IMR-90 (cell line): ENCODE measurements around the gene SMIM43. TPM values are rescaled to one million over a fixed set of nuclear protein-coding genes. Genes with fewer than 3 reads are reported as not detected.

ENCODE experiments used
- ATAC-seq: fragments of 200-7000 bp; cut with Tn5 transposase; 2 replicates; pipeline ENCODE4 v1.9.1; 2020; ENCODE audit warnings: low read depth, mild to moderate bottlenecking, moderate library complexity
- BruUV-seq: library from RNA; stranded (reverse); fragments of 400-500 nt; replicated peaks from 2 replicates; lab custom pipeline; 2021; lab: Mats Ljungman, UMichigan
- CTCF ChIA-PET: fragments of 300-600 bp; formaldehyde crosslinking; extraction: SDS; loops from one replicate; lab custom pipeline; 2021; ENCODE audit warnings: antibody characterized with exemption; lab: Yijun Ruan, JAX
- POLR2A ChIA-PET: fragments of 300-600 bp; sonication (Branson Sonifier 250); formaldehyde crosslinking; loops from one replicate; lab custom pipeline; 2022; ENCODE audit warnings: antibody characterized with exemption; ENCODE audit not compliant: unreplicated experiment; lab: Charles Lee
- DNase-seq: peaks from one replicate; pipeline ENCODE4 v3.0.0; 2013
- H2AFZ ChIP-seq: replicated peaks from 2 replicates; pipeline ENCODE3; 2013; ENCODE audit warnings: low read length, mild to moderate bottlenecking; ENCODE audit not compliant: poor library complexity
- H2AK5ac ChIP-seq: 2 replicates; pipeline ENCODE4 v1.6.1; 2013; ENCODE audit warnings: low read depth, low read length, inconsistent platforms
- H2AK9ac ChIP-seq: replicated peaks from 2 replicates; pipeline ENCODE3; 2013; ENCODE audit warnings: mild to moderate bottlenecking, low read depth, low read length, moderate library complexity; ENCODE audit not compliant: poor library complexity
- H2BK120ac ChIP-seq: 2 replicates; pipeline ENCODE4 v1.6.1; 2013; ENCODE audit warnings: low read depth, low read length, inconsistent platforms
- H2BK15ac ChIP-seq: 3 replicates; pipeline ENCODE4 v1.6.1; 2013; ENCODE audit warnings: low read depth, low read length, inconsistent platforms
- H2BK20ac ChIP-seq: 2 replicates; pipeline ENCODE4 v1.6.1; 2013; ENCODE audit warnings: low read depth, mild to moderate bottlenecking, inconsistent platforms, low read length, moderate library complexity
- H2BK5ac ChIP-seq: 2 replicates; pipeline ENCODE4 v1.6.1; 2013; ENCODE audit warnings: mild to moderate bottlenecking, low read depth, low read length, inconsistent platforms; ENCODE audit not compliant: poor library complexity, severe bottlenecking
- H3K14ac ChIP-seq: replicated peaks from 2 replicates; pipeline ENCODE4 v1.6.1; 2013; ENCODE audit warnings: low read depth, low read length, inconsistent platforms
- H3K18ac ChIP-seq: 2 replicates; pipeline ENCODE4 v1.6.1; 2013; ENCODE audit warnings: low read depth, low read length, control low read depth
- H3K23ac ChIP-seq: 2 replicates; pipeline ENCODE4 v1.6.1; 2013; ENCODE audit warnings: low read depth, low read length, inconsistent platforms
- H3K27ac ChIP-seq: 2 replicates; pipeline ENCODE4 v1.5.1; 2013; ENCODE audit warnings: mild to moderate bottlenecking, control low read depth, low read length; ENCODE audit not compliant: insufficient read depth
- H3K27me3 ChIP-seq: 2 replicates; pipeline ENCODE4 v1.6.1; 2013; ENCODE audit warnings: low read length; ENCODE audit not compliant: control insufficient read depth, insufficient read depth
- H3K36me3 ChIP-seq: 2 replicates; pipeline ENCODE4 v1.6.1; 2013; ENCODE audit warnings: low read length, mixed read lengths; ENCODE audit not compliant: control insufficient read depth, insufficient read depth
- H3K4ac ChIP-seq: 2 replicates; pipeline ENCODE4 v1.6.1; 2013; ENCODE audit warnings: low read depth, low read length, inconsistent platforms
- H3K4me1 ChIP-seq: 2 replicates; pipeline ENCODE4 v1.6.1; 2013; ENCODE audit warnings: low read length, mixed read lengths; ENCODE audit not compliant: control insufficient read depth, insufficient read depth
- H3K4me2 ChIP-seq: 2 replicates; pipeline ENCODE4 v1.6.1; 2013; ENCODE audit warnings: low read depth, mild to moderate bottlenecking, control low read depth, low read length, moderate library complexity
- H3K4me3 ChIP-seq: 2 replicates; pipeline ENCODE4 v1.5.1; 2013; ENCODE audit warnings: low read depth, mild to moderate bottlenecking, control low read depth, low read length, moderate library complexity; ENCODE audit not compliant: insufficient read depth
- H3K56ac ChIP-seq: 2 replicates; pipeline ENCODE4 v1.6.1; 2013; ENCODE audit warnings: low read length, inconsistent platforms; ENCODE audit not compliant: insufficient read depth; ENCODE audit errors: extremely low read depth
- H3K79me1 ChIP-seq, 2 experiments: 2 replicates each; pipeline ENCODE4 v1.6.1; 2013; ENCODE audit warnings: low read length in 2 of 2, inconsistent platforms in 1 of 2, low read depth in 1 of 2
- H3K9ac ChIP-seq: 2 replicates; pipeline ENCODE4 v1.6.1; 2013; ENCODE audit warnings: low read depth, low read length, control low read depth
- H3K9me1 ChIP-seq: 2 replicates; pipeline ENCODE4 v1.6.1; 2013; ENCODE audit warnings: low read length, inconsistent platforms; ENCODE audit not compliant: insufficient read depth
- H3K9me3 ChIP-seq: 2 replicates; pipeline ENCODE4 v1.6.1; 2013; ENCODE audit warnings: low read length; ENCODE audit not compliant: control insufficient read depth, insufficient read depth
- H4K20me1 ChIP-seq: 2 replicates; pipeline ENCODE4 v1.6.1; 2013; ENCODE audit warnings: low read length, inconsistent platforms; ENCODE audit not compliant: insufficient read depth
- H4K5ac ChIP-seq: 2 replicates; pipeline ENCODE4 v1.6.1; 2013; ENCODE audit warnings: mild to moderate bottlenecking, low read depth, low read length, control low read depth
- H4K8ac ChIP-seq, 2 experiments: 2 replicates each; pipeline ENCODE4 v1.6.1; 2013; ENCODE audit warnings: low read depth in 2 of 2, low read length in 2 of 2, control low read depth in 1 of 2, inconsistent platforms in 1 of 2
- H4K91ac ChIP-seq: 2 replicates; pipeline ENCODE4 v1.6.1; 2013; ENCODE audit warnings: low read depth, low read length, inconsistent platforms; ENCODE audit not compliant: insufficient read depth
- BHLHE40 ChIP-seq: fragments of 150-350 bp; IDR thresholded peaks from 2 replicates; pipeline ENCODE4 v1.6.1; 2016; ENCODE audit warnings: mild to moderate bottlenecking, low read depth, low read length
- MXI1 ChIP-seq: IDR thresholded peaks from 2 replicates; pipeline ENCODE4 v1.6.1; 2012; ENCODE audit warnings: low read depth, mild to moderate bottlenecking, low read length, moderate library complexity, borderline replicate concordance
- POLR2A ChIP-seq: IDR thresholded peaks from 2 replicates; pipeline ENCODE4 v1.6.1; 2012; ENCODE audit warnings: mild to moderate bottlenecking, low read depth, low read length
- WGBS, 2 experiments: methylation state at CpG; one replicate each; pipeline versions ENCODE4 v1.1.5 to v1.1.7; 2013; ENCODE audit warnings: missing lambda C conversion rate in 2 of 2; ENCODE audit not compliant: insufficient read length in 1 of 2; ENCODE audit errors: extremely low coverage in 2 of 2; 5-methylcytosine and 5-hydroxymethylcytosine counted together
- dilution Hi-C: fragments of 300-500 bp; cut with HindIII; formaldehyde crosslinking; loops from one replicate; pipeline ENCODE4 v1.14.3; 2018; ENCODE audit warnings: low sequenced_read_pairs; ENCODE audit not compliant: unreplicated experiment
- in situ Hi-C: fragments of 300-500 bp; cut with MboI; formaldehyde crosslinking; loops from 3 replicates; pipeline ENCODE4 v1.14.3; 2019; ENCODE audit warnings: low sequenced_read_pairs, inconsistent platforms, mixed read lengths
- intact Hi-C: fragments of 100-400 bp; cut with micrococcal nuclease; formaldehyde crosslinking; loops from 2 replicates; pipeline ENCODE4 v1.10.0; 2022
- polyA plus RNA-seq, 3 experiments: library from polyadenylated mRNA; depleted of rRNA; stranded (reverse); fragments of >200 nt; gene quantifications; 2 replicates each; pipeline ENCODE4 v1.2.3, GENCODE V29; 2012; ENCODE audit warnings: low replicate concordance in 1 of 3
- total RNA-seq: library from RNA; depleted of rRNA; stranded (reverse); fragments of >200 nt; gene quantifications from 2 replicates; pipeline ENCODE4 v1.2.3, GENCODE V29; 2012

SMIM43 gene
- total and polyA plus RNA-seq, 2 of the 4 experiments (the other 2 are of a cell fraction): 1.4 to 2.8 TPM

- Histone ChIP-seq H4K8ac (peak overlapping the region; percentile 92 to 97), H2AFZ (peak overlapping the region; percentile 80), H3K9me3 (peaks cover 3% of the 10 kb centered on the region; the same call in 1 of the 2 replicates), H4K91ac (peak overlapping the region; percentile 100), H3K27ac (peak overlapping the region; percentile 66), H3K23ac (peak overlapping the region; percentile 98), H2BK15ac (peak overlapping the region; percentile 84; the same call in 2 of the 3 replicates), H2AK5ac (peak overlapping the region; percentile 89), H2BK120ac (peak overlapping the region; percentile 100), H3K4me1 (peaks cover 20% of the 10 kb centered on the region), H4K5ac (peak overlapping the region; percentile 85), H3K9me1 (peaks cover 17% of the 10 kb centered on the region), H2AK9ac (peak overlapping the region; percentile 87), H3K36me3 (no peaks in the 10 kb centered on the region), H3K18ac (peak overlapping the region; percentile 77), H3K56ac (peak overlapping the region; percentile 94), H4K20me1 (no peaks in the 10 kb centered on the region), H3K27me3 (no peaks in the 10 kb centered on the region), H2BK20ac (peak overlapping the region; percentile 94), H3K9ac (peak overlapping the region; percentile 59; the same call in 1 of the 2 replicates), H3K4ac (peak overlapping the region; percentile 98), H3K4me3 (no peak overlapping the region), H2BK5ac (peak overlapping the region; percentile 98), H3K4me2 (no peak overlapping the region; the same call in 1 of the 2 replicates), H3K79me1 (peaks cover 0 to 21% of the 10 kb centered on the region in 2 experiments; a peak in 2 of 4 replicates), H3K14ac (peak overlapping the region; percentile 96)
- ATAC-seq (peak; percentile 32), DNase-seq (no peak)
- ChIA-PET POLR2A (no interaction called here), CTCF (interaction anchor here (0.7 kb wide), 1 partner anchor 57 kb away, joined by 3 read pairs; no protein-coding TSS in a partner anchor)
- in situ Hi-C loops (no loop called here), dilution Hi-C loops (no loop called here), intact Hi-C loops (no loop called here)
- 62% methylated on average over 2 of the region's 4 CpGs; no CpG with 5 or more reads in 1 of the 2 experiments for WGBS, 2 experiments
- BruUV-seq: no TSS peak
- no peak for TF ChIP-seq MXI1
- no peak for TF ChIP-seq BHLHE40
- no peak; the same call in 1 of the 2 replicates for TF ChIP-seq POLR2A
Measured at GRCh38 chr4:121785479-121785878, 20.5 kb upstream of the SMIM43 start.
